SW480 (cell line): Measurements from ENCODE around the gene HLTF.
A peak's percentile ranks its signal among the peaks of the same experiment; 100 is the strongest.
"Not testable (repeated sequence)": the region's sequence is repeated elsewhere in the genome, so short reads cannot be mapped to it uniquely, and the experiment has no call there.

Source experiments
- DNase-seq: peaks from one replicate; pipeline ENCODE4 v3.0.0-alpha.2; 2016; ENCODE audit warnings: low spot score

Gene HLTF, protein sequence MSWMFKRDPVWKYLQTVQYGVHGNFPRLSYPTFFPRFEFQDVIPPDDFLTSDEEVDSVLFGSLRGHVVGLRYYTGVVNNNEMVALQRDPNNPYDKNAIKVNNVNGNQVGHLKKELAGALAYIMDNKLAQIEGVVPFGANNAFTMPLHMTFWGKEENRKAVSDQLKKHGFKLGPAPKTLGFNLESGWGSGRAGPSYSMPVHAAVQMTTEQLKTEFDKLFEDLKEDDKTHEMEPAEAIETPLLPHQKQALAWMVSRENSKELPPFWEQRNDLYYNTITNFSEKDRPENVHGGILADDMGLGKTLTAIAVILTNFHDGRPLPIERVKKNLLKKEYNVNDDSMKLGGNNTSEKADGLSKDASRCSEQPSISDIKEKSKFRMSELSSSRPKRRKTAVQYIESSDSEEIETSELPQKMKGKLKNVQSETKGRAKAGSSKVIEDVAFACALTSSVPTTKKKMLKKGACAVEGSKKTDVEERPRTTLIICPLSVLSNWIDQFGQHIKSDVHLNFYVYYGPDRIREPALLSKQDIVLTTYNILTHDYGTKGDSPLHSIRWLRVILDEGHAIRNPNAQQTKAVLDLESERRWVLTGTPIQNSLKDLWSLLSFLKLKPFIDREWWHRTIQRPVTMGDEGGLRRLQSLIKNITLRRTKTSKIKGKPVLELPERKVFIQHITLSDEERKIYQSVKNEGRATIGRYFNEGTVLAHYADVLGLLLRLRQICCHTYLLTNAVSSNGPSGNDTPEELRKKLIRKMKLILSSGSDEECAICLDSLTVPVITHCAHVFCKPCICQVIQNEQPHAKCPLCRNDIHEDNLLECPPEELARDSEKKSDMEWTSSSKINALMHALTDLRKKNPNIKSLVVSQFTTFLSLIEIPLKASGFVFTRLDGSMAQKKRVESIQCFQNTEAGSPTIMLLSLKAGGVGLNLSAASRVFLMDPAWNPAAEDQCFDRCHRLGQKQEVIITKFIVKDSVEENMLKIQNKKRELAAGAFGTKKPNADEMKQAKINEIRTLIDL

DNA sequence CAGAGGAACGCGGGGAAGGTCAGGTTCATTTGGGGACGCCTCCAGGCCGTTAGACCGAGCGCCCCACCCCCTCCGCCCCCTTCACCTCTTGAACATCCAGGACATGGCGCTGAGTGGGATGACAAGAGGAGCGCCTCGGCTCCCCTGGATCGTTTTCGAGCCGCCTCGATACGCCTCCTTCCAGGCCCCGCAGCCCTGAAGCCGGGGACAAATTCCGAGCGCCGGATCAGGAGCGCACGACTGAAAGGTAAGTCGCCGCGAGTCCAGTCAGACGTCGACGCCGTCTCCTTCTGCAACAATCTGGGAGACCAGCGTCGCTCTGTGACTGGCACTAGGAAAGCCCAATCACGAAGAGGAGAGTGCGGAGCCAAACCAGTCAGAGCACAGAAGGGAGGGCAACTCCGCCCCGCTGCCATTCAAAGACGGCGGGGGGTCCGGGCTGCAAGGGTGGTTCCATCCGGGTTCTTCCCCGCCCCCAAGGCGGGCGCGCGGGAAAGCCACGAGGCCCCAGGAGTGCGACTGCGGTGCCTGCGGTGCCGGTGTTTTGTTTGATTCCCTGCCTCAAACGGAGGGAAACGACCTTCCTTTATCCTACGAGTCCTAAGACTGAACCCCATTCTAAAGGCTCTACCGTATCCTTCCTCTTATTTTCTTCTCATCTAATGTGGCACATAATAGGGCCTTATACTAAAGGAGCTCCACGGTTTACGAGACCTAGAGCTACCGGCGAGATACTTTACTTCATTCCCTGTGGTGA lies at the start of gene HLTF:
Gene HLTF, minus strand, starts transcription at position 302 of the 757 bp plus-strand sequence. Its CDS starts 197 bp downstream, at position 105.
- no peak for DNase-seq

DNA sequence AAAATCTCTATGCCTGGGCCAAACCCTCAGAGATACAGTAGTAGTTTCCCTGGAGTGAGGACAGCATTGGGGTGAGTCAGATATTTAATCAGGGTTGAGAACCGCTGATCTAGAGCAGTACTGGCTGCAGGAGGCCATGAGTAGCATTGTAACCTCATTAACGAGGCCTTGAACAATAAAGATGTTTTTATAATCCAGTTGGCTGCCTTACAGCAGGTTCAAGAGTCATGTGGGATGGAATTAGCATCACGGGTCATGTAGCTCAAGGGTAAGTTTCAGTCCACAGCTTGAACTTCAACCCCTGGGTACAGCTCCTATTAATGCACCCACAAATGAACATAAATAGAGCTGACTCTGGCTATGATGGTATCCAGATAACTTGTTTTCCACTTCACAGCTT lies 48.2 kb upstream of the HLTF start:
- DNase-seq = no peak

DNA sequence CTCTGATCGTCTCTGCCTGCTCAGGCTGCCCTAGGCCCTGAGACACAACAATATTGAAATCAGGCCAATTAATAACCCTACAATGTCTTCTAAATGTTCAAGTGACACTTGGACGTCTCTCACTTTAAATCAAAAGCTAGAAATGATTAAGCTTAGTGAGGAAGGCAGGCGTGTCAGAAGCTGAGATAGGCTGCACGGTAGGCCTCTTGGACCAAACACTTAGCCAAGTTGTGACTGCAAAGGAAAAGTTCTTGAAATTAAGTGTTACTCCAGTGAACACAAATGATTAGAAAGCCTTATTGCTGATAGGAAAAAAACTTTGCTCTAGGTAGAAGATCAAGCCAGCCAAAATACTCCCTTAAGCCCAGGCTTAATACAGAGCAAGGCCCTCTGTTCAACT lies 45.3 kb upstream of the HLTF start:
- DNase-seq = no peak

DNA sequence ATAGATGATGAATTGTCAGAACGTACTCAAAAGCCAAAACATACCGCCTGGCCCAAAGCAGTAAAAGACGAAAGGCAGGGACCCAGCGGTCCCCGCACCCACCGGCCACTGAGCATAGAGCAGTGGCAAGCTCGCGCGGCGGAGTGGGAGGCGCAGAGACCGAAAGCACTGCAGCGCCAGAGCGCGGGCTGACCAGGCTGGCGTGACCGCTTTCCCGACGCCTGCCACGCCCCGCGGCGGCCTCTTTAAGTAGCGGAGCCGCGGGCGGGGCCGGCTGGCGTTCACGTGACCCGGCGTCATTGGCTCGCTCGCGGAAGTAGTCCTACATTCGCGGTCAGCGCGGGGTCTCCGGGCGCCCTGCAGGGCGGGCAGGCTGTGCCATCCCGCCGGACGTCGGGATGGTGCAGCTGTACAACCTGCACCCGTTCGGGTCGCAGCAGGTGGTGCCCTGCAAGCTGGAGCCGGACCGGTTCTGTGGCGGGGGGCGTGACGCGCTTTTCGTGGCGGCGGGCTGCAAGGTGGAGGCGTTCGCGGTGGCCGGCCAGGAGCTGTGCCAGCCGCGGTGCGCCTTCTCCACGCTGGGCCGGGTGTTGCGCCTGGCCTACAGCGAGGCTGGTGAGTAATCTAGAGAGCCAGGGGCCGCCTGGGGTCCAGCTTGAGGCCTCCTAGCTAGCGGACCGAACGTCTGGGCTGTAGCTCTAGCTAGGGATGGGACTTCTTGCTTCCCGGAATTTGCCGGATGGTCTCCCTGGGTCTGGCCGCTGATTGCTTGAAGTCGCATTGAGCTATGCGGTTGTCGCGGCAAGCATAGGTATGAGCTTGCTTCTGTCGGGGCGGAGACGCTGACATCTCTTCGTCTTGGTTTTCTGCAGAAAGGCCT lies 43.2 kb upstream of the HLTF start, which contains the start of gene HPS3:
Gene HPS3, plus strand, starts transcription at position 313 of the 880 bp plus-strand sequence. Its CDS starts 86 bp downstream, at position 399.
- DNase-seq = peak; percentile 91

DNA sequence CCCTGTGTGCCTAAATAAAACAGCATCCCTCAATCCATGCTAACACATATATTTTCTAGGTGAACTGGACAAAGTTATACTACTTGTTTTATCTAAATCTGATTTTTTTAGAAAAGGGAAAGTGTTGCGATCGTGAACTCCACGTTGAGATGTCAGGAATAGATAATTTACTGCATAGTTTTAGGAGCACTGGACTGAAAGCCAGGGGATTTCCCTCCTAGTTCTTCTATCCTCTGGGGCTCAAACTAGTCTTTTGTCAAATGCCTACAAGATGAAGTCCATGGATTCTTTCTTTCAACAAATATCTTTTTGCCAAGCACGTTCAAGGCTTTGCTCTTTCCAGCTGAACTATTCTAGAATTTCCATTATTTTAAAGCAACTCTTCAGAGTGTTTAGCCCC lies 42.5 kb upstream of the HLTF start:
- no peak for DNase-seq

DNA sequence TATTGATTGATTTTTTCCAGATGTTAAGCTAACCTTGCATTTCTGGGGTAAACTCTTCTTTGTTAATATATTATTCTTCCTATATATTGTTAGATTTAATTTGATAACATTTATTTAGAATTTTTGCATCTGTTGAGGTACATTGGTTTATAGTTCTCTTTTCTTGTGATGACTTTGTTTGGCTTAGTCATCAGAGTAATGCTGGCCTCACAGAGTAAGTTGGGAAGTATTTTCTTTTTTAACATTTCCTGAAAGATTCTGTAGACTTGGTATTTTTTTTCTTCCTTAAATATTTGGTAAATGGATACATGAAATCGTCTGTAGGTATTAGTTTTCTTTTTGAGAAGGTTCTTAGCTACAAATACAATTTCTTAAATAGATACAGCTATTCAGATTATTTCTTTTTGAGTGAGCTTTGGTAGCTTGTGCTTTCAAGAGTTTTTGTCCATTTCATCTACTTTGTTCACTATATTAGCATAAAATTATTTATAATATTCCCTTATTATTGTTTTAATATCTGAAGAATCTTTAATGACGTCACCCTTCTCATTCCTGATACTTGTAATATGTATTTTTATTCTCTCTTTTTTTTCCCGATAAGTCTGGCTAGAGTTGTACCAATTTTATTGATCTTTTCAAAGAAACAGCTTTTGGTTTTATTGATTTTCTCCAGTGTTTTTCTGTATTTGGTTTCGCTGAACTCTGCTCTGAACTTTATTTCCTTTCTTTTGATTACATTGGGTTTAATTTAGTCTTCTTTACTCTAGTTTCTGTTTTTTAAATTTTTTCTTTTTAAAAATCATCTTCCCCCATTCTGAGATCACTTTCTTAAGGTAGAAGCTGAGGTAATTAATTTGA lies 36.6 kb upstream of the HLTF start:
- DNase-seq = no peak

DNA sequence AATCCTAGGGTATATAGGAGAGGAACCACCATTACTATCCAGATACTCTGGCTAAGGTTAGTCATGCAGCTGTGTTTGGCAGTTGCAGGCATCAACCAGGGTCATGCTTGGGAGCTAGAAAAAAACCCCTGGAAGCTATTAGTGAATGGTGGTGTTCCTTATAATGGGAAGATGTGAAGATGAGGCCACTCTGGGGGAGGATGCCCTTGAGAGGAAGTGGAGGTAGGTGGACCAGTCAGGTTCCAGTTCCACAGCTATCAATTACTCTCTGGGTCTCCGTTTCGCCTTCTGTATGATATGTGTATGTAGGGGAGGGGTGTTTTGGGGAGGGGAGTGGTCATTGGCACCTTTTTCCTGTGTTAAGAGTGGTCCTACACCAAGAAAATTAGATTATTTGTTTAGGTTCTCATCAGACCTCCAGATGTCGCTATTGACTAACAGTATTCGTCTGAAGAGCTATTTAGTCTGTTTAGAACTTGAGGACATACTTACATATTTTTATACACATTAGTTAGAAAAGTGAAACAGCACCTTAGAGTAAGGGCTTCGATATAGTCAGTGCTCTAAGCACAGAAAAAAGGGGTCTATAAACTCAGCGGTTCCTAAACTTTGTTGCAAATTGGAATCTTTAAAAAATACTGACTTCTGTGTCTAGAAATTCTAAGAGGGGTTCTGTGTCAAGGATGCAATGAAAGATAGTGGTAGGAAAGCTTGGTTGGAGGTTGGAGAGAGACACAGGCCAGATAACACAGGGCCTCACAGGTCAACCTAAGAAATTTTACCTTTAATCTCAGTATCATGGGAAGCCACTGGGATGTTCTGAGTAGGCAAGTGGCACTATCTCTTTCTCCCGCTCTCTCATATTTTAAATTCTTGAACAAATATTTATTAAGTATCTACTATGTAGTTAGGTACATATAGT lies 34.0 kb upstream of the HLTF start:
- peak; percentile 69 for DNase-seq

DNA sequence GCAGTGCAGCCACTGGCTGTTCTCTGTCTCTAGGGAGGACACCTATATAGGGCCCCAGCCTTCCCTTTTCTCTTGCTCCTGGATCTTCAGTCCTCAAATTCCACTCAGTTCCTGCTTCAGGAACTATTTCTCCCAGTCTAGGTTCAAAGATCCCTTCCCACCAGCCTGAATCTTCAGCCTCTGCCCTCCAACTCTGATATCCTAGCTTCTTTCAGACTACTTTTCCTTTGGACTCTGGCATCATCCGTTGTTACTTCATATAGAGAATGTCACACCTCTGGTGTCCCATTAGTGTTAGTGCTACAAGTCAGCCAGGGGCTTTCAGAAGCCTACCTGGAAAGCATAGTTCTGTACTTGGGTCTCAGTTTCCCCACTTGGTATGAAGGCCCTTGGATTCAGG lies 33.1 kb upstream of the HLTF start:
- DNase-seq = no peak

DNA sequence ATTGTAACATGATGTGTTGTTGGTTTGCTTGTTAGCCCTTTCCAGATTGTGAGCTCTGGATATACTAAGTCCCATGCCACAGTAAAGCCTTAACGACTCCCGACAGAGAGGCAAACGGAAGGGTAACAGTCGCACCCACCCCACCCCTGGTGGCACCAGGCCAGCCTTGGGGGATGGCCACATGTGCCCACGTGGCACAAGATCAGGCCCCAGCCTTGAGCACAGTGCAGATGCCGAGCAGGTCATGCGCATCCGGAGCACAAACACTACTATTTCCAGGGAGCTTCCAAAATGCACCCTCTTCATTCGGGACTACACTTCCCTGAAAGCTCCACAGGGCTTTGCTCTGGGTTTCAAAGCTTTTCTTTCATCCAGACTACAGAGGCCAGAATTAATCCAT lies 32.4 kb upstream of the HLTF start:
- no peak for DNase-seq

DNA sequence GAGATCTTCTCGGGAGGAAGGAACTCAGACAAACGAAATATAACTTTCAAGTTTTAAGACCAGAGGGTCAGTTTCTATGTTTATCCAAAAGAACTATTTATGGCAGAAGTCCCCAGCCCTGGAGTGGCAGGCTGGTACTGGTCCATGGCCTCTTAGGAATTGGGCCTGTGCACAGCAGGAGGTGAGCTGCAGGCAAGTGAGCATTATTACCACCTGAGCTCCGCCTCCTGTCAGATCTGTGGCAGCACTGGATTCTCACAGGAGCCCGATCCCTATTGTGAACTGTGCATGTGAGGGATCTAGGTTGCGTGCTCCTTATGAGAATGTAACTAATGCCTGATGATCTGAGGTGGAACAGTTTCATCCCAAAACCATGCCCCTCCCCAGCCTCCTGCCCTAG lies 28.8 kb upstream of the HLTF start:
- no peak for DNase-seq

DNA sequence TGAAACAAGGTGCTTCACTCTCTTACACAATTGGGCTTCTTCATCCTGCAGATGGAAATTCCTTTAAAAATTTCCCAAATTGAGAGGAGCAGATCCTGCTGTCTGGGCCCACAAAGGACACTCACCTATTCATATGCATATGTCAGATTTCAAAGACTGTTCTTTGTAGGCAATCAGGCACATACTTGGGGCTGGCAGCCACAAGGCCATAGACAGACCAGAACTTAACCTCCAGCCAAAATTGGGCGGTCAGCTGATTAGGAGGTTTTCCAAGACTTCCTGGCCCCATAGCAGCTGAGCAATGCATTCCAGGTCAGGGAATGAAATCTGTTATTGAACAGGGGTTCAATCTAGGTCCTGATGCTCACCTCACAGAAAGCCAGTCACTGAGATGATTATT lies 28.1 kb upstream of the HLTF start:
- DNase-seq = no peak

DNA sequence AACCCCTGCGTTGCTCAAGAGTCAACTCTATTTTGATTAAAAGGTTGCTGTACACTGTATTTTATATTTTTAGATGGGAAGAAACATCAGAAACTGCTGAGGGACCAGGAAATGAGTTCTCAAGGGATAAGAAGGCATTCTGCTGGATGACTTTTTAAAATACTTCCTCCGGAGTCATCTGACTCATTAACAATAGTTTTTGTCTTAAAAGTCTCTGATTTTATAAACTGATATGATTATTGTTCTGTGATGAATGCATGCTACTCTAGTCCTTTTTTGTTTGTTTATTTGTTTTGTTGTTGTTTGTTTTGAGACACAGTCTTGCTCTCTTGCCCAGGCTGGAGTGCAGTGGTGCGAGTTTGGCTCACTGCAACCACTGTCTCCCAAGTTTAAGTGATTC lies 18.2 kb upstream of the HLTF start:
- no peak for DNase-seq

DNA sequence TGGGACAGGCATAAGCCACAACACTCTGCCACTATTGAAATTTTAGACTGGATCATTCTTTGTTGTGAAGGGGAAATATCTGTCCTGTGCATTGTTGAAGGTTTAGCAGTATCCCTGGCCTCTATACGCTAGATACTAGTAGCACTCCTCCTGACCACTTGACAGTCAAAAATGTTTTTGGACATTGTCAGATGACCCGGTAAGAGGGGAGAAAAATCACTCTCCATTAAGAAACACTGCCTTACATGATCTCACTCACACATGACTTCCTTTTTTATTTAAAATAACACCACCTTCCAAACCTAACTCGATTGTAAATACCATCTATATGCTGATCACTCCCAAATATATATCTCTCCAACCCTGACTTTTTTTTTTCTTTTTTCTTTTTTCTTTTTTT lies 15.3 kb upstream of the HLTF start:
- DNase-seq = no peak

DNA sequence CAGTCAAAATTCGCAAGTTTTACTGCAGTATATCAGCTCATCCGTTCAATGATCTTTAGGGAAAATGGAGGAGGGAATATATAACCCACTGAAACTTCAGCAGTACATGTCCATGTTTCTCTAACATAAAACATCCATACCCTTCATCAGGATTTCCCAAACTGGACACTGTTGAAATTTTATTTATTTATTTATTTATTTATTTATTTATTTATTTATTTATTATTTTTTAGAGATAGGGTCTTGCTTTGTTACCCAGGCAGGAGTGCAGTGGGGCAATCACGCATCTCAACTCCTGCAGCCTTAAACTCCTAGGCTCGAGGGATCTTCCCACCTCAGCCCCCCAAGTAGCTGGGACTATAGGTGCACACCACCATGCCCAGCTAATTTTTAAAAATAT lies 14.8 kb upstream of the HLTF start:
- DNase-seq = no peak

DNA sequence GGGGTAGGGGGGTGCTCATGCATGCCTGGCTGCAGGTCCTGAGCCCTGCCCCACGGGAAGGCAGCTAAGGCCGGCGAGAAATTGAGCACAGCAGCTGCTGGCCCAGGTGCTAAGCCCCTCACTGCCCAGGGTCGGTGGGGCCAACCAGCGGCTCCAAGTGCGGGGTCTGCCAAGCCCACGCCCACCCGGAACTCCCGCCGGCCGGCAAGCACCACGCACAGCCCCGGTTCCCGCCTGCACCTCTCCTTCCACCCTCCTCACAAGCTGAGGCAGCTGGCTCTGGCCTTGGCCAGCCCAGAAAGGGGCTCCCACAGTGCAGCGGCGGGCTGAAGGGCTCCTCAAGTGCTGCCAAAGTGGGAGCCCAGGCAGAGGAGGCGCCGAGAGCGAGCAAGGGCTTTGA lies 11.7 kb upstream of the HLTF start:
- not testable (repeated sequence) for DNase-seq

DNA sequence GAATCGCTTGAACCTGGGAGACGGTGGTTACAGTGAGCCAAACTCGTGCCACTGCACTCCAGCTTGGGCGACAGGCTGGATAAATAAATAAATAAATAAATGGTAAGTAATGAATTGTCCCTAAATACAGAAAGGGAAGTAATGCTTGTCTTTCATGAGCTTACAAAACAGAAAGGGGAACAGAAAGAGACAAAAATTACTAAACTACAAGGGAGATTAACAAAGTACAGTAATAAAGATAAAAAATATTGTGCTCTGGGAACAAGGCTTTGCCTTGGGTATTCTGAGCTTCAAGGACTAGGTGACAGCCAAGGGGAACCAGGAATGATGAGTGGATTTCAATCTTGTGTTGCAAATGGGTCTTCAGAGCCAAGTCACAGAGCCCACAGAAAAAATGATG lies 9.2 kb upstream of the HLTF start:
- no peak for DNase-seq

DNA sequence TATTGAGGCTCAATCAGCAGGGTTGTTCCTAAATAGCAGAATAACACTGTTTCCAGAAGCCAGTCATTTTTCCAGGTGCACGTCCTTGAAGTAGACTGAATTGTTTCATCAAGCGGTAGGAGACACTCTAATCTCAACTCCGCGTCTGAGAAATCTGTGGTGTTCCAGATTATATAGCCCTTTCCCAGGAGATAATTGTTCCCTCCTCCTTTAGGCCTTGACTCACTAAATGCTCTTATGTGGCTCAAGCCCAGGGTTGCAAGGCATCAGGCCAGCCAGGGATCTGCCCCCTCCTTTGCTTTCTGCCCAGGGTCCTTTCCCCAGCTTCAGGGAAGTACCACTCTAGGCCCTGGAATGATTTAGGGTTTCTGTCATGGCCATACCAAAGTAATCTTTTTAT lies 5.7 kb upstream of the HLTF start:
- no peak for DNase-seq

DNA sequence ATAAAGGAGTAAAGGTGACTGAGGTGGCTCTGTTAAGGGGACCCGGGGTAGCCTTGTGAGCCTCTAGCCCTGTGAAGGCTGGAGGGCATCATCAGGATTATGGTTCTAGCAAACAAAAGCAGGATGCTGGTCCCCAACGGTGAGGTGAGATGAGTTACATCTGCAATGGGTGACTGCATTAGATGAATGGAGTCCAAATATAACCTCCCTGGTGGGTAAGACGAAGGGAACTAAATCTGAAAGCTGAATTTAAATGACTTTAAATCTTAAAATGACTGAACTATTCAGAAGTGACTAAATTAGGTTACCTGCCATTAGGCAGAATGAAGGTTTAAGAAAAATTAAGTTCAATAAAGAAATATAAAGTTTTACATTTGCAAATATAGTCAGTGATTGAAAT lies 4.6 kb upstream of the HLTF start:
- no peak for DNase-seq

DNA sequence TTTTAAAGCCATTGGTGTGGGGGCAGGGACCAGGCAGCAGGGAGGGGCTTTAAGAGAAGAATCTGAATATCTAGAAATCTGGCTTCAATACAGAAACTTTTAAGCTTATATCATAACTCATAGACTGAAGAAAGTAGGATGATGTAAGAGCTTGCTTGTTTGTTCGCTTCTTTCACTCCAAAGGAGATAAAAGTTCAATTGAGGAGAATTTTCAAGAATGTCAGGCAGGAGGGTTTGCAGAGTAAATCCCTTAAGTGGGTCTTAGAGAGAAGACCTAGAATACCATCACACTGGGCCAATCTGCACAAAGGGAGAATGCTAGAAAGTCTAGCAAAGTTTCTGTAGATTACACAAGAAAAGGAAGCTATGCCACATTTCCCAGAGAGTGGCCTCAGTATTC lies 4.1 kb upstream of the HLTF start:
- no peak for DNase-seq
